GM21423 (cell line): Measurements from ENCODE around the gene DPP10.

Experiments used
- ATAC-seq: cut with Tn5 transposase; IDR thresholded peaks from one replicate; pipeline ENCODE4 v1.9.1; 2021; ENCODE audit warnings: mild to moderate bottlenecking, moderate library complexity; ENCODE audit not compliant: unreplicated experiment

DPP10 gene

DNA sequence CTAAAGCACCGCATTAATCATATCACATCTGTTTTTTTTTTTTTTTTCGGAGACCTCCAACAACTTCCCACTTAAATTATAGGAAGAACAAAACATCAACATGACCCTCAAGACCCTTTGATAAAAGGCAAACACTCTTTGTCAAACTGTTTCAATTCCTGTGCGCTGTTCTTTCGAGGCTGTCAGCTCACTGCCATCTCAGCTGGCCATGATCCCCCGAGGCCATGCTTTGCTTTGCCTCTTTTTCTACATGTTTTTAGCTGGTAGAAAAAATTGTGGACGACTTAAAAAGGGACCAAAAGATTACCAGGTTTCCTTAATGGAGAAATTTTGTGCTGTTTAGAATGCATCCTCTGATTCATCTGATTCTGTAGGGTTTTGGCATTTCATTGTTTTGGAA, 138.2 kb downstream of the DPP10 start:
- no peak for ATAC-seq

- no peak for ATAC-seq
Measured at GRCh38 chr2:114598329-114598728, 155.9 kb downstream of the DPP10 start.

DNA sequence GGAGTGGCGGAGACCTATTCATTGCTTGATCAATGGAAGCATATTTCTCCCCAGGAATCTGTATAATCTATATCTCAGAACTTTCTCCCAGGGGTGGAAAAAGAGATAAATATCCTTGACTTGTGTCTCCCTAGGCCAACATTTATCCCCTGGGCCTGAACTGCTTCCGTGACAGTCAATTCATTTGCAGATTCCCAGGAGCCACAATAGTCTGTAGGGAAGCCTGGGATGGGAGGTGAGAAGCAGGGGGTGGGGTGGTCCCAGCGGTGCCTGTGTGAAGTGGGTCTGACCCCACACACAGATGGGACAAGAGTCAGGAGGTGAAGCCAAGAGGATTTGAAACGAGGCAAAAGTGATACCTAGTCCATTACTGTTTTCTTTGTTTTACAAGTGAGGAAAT, 166.8 kb downstream of the DPP10 start:
- no peak for ATAC-seq

- no peak for ATAC-seq
Measured at GRCh38 chr2:114609801-114610200, 167.4 kb downstream of the DPP10 start.

DNA sequence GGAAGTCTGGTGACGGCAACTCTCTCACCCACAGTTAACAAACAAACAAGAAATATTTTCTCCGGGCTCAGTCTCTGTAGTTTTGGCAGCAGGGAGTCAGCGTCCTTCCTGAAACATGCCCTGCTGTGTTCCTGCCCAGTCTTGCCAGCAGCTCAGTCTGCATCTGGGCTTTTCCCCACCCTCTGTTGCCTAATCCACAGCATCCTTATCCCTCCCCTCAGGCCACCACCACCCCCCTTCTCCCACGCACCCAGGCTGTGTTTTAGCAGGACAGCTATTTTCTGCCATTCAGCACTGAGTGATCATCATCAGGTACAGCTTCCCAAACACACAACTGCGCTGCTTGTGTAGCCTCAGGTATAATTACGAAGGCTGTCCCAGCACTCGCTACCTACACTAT, 168.2 kb downstream of the DPP10 start:
- ATAC-seq: no peak

GRCh38 chr2:114614592-114614991, 172.2 kb downstream of the DPP10 start:
- ATAC-seq: no peak

DNA sequence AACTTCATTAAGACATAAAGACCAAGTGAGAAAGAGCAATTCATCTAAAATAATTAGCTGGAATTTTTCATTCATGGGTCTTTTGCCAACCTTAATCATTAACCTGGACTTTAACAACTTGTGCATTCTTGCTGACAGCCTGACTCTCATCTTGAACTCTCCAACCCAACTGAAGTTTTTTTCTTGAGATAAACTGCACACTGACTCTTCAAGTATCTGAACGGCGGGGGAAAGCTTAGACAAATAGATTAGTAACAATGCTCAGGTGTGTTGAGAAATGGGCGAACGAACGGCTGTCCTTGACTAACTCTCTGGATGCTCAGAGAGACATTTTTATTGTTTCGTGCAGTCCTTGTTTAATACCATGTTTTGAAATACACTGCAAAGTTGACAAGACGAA, 186.0 kb downstream of the DPP10 start:
- ATAC-seq: no peak

- ATAC-seq: no peak
Measured at GRCh38 chr2:114631146-114631545, 188.7 kb downstream of the DPP10 start.

GRCh38 chr2:114642166-114642770, 199.8 kb downstream of the DPP10 start:
- ATAC-seq: no peak

DNA sequence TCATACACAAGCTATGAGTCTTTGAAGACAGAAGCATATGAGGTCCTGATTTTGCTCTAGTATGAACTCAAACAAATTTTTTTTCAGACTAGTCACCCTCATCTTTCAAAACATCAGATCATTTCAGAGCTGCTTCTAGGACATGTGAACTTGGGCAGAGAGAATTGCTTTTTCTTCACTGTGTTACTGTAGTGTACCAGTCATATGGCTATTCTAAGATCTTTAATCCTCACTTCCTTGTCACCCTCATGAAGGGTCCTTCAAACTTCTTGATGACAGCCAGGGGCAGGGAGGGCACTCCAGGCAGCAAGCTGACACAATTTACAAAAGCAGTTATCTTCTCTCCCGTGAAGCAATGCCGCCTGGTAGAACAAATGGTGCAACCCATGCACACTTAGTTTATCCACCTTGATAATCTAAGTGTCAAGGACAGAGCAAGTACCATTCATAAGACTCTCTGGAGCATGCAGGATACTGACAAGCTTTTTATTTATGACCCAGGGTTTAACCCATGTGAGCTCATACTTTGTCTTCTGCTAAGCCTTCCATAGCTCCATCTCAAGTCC, 200.6 kb downstream of the DPP10 start:
- no peak for ATAC-seq

- ATAC-seq: no peak
Measured at GRCh38 chr2:114651933-114652332, 209.5 kb downstream of the DPP10 start.

DNA sequence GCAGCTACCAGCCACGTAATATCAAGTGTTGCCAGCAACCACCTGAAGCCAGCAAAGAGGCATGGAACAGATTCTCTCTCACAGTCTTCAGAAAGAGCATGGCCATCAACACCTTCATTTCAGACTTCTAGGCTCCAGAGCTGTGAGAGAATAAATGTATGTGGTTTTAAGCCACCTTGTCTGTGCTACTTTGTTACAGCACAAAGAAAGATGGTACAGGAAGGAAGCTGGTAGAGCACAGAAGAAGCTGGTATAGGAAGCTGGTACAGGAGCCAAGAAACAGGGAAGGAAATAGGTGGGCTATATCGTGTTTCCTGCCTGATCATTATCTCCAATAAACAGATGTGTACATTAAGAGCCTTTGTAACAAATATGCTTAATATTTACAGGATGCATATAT, 217.4 kb downstream of the DPP10 start:
- ATAC-seq: no peak

DNA sequence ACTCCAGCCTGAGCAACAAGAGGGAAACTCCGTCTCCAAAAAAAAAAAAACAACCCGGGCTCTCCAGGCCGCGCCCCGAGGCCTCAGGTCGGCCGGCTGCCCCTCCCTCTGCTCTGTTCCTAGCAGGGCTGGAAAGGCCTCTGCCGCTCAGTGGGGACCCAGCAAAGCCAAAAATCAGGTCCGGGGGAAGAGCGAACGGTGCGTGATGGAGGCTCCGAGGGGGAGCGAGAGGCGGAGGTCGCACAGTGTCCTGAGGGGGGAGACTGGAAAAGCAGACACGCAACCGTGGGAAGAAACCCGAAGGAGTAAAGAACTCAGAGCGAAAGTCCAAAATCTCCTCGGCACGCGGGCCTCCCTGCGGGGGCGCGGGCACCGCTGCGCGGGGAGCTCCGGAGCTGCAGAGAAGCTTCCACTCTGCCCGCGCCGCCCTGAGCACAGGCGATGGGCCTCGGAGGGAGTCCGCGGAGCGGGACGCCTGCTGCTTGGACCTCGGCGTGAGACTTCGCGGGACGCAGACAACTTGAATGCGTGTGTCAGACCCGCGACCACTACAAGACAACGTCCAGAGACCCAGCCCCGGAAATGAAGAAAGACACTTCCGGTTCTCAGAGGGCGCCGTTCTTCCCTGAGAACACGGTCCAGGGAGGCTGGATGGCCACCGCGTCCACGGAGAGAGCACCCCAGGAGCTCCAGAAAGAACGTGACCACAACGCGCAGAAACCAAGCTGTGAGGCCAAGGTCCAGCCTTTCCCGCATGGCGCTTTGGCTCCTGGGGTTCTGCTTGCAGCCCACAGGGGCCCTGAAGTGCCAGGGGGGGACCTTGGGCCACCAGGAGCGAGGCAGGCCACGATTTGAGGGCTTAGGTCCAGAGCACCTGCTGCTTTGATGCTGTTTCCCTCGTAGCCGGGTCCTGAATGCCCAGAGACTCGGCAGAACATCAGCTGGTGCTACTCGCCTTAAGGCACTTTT, 219.8 kb downstream of the DPP10 start:
- no peak for ATAC-seq

DNA sequence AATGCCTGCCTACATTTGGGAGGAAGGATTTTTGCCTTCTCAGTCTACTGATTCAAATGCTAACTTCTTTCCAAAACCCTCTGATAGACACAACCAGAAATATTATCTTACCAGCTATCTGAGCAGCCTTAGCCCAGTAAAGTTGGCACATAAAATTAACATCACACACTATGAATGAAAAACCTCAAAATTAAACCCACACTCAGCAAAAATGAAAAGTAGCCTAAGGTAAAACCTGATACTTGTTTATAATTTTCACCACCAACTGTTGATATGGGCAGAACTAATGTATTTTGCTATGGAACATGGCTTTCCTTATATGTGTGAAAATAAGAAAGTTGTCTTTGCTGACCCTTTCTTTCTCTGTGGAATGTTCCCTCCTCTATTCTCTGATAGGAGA, 226.0 kb downstream of the DPP10 start:
- ATAC-seq: no peak

GRCh38 chr2:114683251-114683650, 240.8 kb downstream of the DPP10 start:
- no peak for ATAC-seq

DNA sequence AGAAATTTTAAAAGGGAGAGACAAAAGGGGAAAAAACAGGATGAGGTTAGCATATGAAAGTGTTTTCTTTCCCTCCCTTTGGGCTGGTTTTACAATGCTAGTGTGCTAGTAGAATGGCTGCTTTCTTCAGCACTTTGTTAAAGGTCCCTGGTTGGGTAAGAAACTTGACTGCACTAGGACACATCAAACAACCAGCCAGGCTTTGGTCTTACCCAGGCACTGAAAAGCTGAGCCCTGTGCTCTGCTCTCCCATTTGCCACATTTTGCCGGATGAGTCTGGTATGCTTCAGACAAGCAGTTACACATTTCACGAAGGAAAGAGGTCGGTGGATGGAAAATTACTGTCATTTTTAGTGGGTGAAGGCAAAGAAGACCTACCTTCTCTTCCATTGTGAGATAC, 242.0 kb downstream of the DPP10 start:
- ATAC-seq: no peak

- ATAC-seq: no peak
Measured at GRCh38 chr2:114685102-114685501, 242.7 kb downstream of the DPP10 start.

DNA sequence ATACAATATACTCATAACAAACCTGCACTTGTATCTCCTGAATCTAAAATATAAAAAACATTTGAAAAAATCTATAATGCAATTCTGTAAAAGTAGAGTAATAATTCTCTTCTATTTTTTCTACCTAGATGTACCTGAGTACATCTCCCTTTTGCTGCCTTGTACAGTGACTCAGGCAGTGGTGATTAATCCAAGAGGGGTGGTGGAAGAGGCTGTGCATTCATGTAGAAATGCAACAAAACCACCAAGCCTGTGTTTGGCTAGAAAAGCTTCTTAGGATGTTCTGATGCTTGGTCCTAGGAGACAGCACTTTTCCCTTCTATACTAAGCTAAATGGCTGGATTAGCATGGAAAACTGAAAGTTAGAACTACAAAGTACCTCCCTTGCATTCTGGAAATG, 245.8 kb downstream of the DPP10 start:
- ATAC-seq: no peak

DNA sequence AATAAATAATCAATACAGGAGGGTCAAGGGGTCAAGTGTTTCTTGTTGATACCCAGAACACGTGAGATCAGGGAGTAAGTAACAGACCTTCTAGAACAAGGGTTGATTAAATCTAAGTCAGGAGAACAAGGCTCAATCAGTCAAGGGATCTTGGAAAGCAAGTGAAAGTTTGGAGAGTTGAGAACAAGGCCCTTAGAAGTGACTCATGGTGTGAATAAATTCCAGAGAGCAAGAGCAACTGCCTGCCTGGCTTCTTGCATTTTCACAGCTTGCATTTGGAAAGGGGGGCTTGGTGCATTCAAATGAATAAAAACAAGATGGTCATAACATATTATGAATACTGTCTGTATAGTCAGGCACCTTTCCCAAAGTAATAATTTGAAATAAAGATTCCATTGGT, 256.1 kb downstream of the DPP10 start:
- ATAC-seq: no peak

DNA sequence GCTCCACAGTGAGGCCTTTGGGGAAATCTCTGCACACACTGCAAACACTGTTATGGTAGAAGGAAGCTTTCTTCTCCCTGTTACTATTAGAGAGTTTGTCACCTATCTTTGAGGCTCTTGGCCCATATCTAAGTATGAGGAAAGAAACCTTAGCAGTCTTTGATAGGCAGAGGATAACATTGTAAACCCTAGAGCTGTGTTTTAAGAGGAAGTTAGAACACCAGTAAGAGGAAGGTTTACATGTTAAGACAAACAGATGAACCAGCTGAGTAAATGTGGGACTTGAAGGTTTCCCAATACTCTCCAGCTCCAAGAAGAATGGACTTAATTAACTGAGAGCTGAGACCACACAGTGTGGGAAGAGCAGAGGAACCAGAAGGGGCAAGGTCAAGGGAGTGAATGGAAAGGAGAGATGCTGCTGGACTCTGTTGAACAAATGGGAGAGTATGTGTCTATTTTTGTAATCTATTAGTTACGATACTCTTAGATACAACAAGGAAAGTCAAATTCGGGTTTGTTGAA, 257.0 kb downstream of the DPP10 start:
- no peak for ATAC-seq

DNA sequence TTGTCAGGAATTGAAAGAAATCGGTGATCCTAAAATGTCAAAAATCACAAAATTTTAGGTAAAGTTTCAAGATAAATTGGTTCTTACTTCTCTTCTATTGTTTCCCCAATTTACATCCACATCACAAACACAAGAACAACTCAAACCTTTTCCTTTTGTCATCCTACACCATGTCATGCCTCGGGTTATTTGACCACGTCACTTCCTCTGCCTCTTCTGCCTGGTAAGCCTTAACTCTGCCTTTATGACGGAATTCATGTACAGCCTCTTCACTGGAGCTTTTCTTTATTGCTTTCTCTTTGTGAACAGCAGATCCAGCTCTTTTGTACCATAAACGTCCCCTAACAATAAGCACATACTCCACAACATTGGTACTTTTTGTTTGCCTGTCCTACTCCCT, 258.0 kb downstream of the DPP10 start:
- no peak for ATAC-seq
